ENCODE measurements around the gene DPF3.

DPF3 gene

DNA sequence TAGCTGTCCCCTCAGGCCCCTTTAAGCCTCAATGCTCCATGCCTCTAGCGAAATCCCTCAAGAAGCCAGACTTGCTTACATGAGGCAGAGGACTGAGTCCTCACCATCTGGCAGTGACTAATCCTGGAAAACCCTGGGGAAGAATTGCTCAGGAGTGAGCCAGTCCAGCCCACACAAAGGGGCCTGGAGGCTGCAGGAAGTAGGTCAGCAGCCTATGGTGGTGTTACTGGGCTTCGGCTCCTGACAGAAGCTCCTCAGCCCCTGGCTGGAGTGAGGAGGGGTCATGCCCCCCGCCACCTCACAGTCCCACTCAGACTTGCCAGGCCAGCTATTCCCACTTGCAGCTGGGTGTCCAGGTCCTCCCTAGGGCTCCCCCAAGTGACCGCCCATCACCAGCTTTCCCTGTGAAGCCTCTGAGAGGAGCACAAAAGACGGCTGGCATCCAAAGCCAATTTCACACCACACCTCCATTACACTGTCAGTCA, 250.5 kb downstream of the DPF3 start:
- DNase-seq, result no peak
- Histone ChIP-seq H3K36me3 (replicated peaks; ENCODE audit: insufficient read depth, low read length) (no peaks in the 10 kb centered on the region), H3K9me3 (replicated peaks; ENCODE audit: insufficient read depth, low read length) (no peaks in the 10 kb centered on the region), H3K4me2 (ENCODE audit: low read depth, low read length) (no peak overlapping the region), H3K27me3 (replicated peaks; ENCODE audit: insufficient read depth, low read length) (no peaks in the 10 kb centered on the region), H3K4me1 (ENCODE audit: low read length) (no peaks in the 10 kb centered on the region), H3K27ac (ENCODE audit: low read length) (no peak overlapping the region), H3K9me2 (replicated peaks; ENCODE audit: insufficient read depth, low read length) (no peaks in the 10 kb centered on the region), H3F3A (ENCODE audit: insufficient read depth, low read length) (no peaks in the 10 kb centered on the region), H3K4me3 (ENCODE audit: low read length) (no peak overlapping the region), H4K20me1 (ENCODE audit: insufficient read depth, low read length) (no peaks in the 10 kb centered on the region), H2AFZ (ENCODE audit: low read length) (no peak overlapping the region), H3K79me2 (ENCODE audit: low read length) (no peaks in the 10 kb centered on the region), H3K9ac (ENCODE audit: low read length) (no peak overlapping the region)
- TF ChIP-seq, protein P1, sequence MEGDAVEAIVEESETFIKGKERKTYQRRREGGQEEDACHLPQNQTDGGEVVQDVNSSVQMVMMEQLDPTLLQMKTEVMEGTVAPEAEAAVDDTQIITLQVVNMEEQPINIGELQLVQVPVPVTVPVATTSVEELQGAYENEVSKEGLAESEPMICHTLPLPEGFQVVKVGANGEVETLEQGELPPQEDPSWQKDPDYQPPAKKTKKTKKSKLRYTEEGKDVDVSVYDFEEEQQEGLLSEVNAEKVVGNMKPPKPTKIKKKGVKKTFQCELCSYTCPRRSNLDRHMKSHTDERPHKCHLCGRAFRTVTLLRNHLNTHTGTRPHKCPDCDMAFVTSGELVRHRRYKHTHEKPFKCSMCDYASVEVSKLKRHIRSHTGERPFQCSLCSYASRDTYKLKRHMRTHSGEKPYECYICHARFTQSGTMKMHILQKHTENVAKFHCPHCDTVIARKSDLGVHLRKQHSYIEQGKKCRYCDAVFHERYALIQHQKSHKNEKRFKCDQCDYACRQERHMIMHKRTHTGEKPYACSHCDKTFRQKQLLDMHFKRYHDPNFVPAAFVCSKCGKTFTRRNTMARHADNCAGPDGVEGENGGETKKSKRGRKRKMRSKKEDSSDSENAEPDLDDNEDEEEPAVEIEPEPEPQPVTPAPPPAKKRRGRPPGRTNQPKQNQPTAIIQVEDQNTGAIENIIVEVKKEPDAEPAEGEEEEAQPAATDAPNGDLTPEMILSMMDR (IDR thresholded peaks at IDR 0.05; ENCODE audit: low read length), result no peak
- no peak for TF ChIP-seq EZH2 (optimal IDR thresholded peaks at IDR 0.05; ENCODE audit: low read depth, low read length)
- no peak for TF ChIP-seq EZH2phosphoT487 (IDR thresholded peaks at IDR 0.05; ENCODE audit: low read length)

DNA sequence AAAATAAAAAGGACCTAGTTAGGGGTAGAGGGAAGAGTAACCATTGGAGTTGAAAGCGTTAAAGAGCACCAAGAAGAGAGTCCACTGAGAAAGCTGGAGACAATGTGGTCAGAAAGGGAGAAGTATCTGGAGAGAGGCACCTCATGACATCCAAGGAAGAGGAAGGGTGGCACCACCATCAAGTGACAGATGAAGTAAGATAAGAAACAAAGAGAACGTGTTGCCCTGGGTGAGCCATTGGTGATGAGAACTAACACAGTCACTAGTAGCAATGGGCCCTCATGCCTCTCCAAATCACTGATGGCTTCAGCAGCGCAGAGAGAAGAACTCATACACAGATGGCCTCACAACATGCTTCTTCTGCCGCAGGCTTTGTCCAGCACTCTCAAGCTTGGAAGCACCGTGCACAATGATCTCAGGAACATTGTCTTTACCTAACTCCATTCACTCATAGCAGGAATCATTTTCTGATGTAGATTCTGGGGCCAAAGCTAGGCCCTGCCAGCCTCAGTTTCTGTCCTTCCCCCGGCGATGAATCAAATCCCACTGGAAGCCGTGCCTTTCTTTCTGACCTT, 252.9 kb downstream of the DPF3 start:
- Histone ChIP-seq H3K4me2 (ENCODE audit: low read depth, low read length) (no peak overlapping the region), H3F3A (ENCODE audit: insufficient read depth, low read length) (peaks cover 4% of the 10 kb centered on the region), H3K27me3 (replicated peaks; ENCODE audit: insufficient read depth, low read length) (no peaks in the 10 kb centered on the region)

DNA sequence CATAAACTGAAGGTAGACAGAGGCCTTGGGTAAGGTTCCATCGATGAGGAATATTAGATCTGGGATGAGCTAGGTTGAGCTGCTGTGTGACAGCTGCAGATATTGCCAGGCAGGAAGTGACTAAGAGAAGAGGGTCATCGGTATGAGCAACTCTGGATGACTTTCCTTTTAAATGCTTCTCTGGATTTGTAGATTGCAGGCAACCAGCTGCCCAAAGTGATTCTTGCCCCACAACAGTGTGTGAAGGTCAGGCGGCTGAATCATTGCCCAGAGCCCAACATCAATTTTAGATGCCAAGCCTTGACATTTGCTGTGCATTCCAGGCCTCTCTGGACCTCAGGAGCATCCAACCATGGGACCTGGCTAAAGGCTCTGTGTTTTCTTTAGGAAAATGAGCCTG, 255.9 kb downstream of the DPF3 start:
- TF ChIP-seq EZH2 (optimal IDR thresholded peaks at IDR 0.05; ENCODE audit: low read depth, low read length) (no peak), EZH2phosphoT487 (IDR thresholded peaks at IDR 0.05; ENCODE audit: low read length) (no peak)
- TF ChIP-seq, protein P1 (IDR thresholded peaks at IDR 0.05; ENCODE audit: low read length), result no peak
- peaks cover 18% of the 10 kb centered on the region for H3F3A ChIP-seq (ENCODE audit: insufficient read depth, low read length)
- no peaks in the 10 kb centered on the region for H3K79me2 ChIP-seq (ENCODE audit: low read length)
- no peaks in the 10 kb centered on the region for H3K9me2 ChIP-seq (replicated peaks; ENCODE audit: insufficient read depth, low read length)
- H3K36me3 ChIP-seq (replicated peaks; ENCODE audit: insufficient read depth, low read length), result no peaks in the 10 kb centered on the region
- H3K27ac ChIP-seq (ENCODE audit: low read length), result no peak overlapping the region
- H3K4me3 ChIP-seq (ENCODE audit: low read length), result no peak overlapping the region
- no peaks in the 10 kb centered on the region for H3K27me3 ChIP-seq (replicated peaks; ENCODE audit: insufficient read depth, low read length)
- H4K20me1 ChIP-seq (ENCODE audit: insufficient read depth, low read length), result no peaks in the 10 kb centered on the region
- H3K9me3 ChIP-seq (replicated peaks; ENCODE audit: insufficient read depth, low read length), result no peaks in the 10 kb centered on the region
- peaks cover 28% of the 10 kb centered on the region for H3K4me1 ChIP-seq (ENCODE audit: low read length)
- no peak overlapping the region for H2AFZ ChIP-seq (ENCODE audit: low read length)
- DNase-seq, result no peak
- no peak overlapping the region for H3K4me2 ChIP-seq (ENCODE audit: low read depth, low read length)
- no peak overlapping the region for H3K9ac ChIP-seq (ENCODE audit: low read length)

More for the DNA sequence above, 252.9 kb downstream of the DPF3 start:
- no peak overlapping the region for H3K4me3 ChIP-seq (ENCODE audit: low read length)
- no peak overlapping the region for H2AFZ ChIP-seq (ENCODE audit: low read length)
- H4K20me1 ChIP-seq (ENCODE audit: insufficient read depth, low read length), result no peaks in the 10 kb centered on the region
- H3K27ac ChIP-seq (ENCODE audit: low read length), result no peak overlapping the region
- no peaks in the 10 kb centered on the region for H3K79me2 ChIP-seq (ENCODE audit: low read length)
- no peaks in the 10 kb centered on the region for H3K9me3 ChIP-seq (replicated peaks; ENCODE audit: insufficient read depth, low read length)
- TF ChIP-seq EZH2 (optimal IDR thresholded peaks at IDR 0.05; ENCODE audit: low read depth, low read length) (no peak), EZH2phosphoT487 (IDR thresholded peaks at IDR 0.05; ENCODE audit: low read length) (no peak)
- TF ChIP-seq, protein P1 (IDR thresholded peaks at IDR 0.05; ENCODE audit: low read length), result no peak
- DNase-seq, result no peak
- peaks cover 13% of the 10 kb centered on the region for H3K4me1 ChIP-seq (ENCODE audit: low read length)
- H3K36me3 ChIP-seq (replicated peaks; ENCODE audit: insufficient read depth, low read length), result no peaks in the 10 kb centered on the region
- no peaks in the 10 kb centered on the region for H3K9me2 ChIP-seq (replicated peaks; ENCODE audit: insufficient read depth, low read length)
- H3K9ac ChIP-seq (ENCODE audit: low read length), result no peak overlapping the region
